ENCODE measurements around the gene KRTAP5-3.

The KRTAP5-3 gene

GRCh38 chr11:1652026-1652425 lies 43.8 kb upstream of the KRTAP5-3 start:
- Histone ChIP-seq H3K9me3 (ENCODE audit: severe bottlenecking) (no peaks in the 10 kb centered on the region), H3K4me3 (ENCODE audit: severe bottlenecking) (no peak overlapping the region), H3K4me1 (ENCODE audit: insufficient read depth, poor library complexity, severe bottlenecking) (peaks cover 6% of the 10 kb centered on the region), H3K36me3 (ENCODE audit: low read depth) (no peaks in the 10 kb centered on the region), H3K27me3 (ENCODE audit: insufficient read depth, poor library complexity, severe bottlenecking) (no peaks in the 10 kb centered on the region), H3K27ac (ENCODE audit: poor library complexity, severe bottlenecking) (no peak overlapping the region)
- TF ChIP-seq CTCF (IDR thresholded peaks at IDR 0.05; ENCODE audit: poor library complexity, severe bottlenecking): no peak
- DNase-seq (ENCODE audit: low spot score) (no peak), ATAC-seq (ENCODE audit: low read depth) (no peak)

- DNase-seq (ENCODE audit: low spot score) (no peak), ATAC-seq (ENCODE audit: low read depth) (no peak)
- no peaks in the 10 kb centered on the region for H3K36me3 ChIP-seq (ENCODE audit: low read depth)
- no peaks in the 10 kb centered on the region for H3K9me3 ChIP-seq (ENCODE audit: severe bottlenecking)
- no peak overlapping the region for H3K27ac ChIP-seq (ENCODE audit: poor library complexity, severe bottlenecking)
- H3K4me1 ChIP-seq (ENCODE audit: insufficient read depth, poor library complexity, severe bottlenecking): peaks cover 6% of the 10 kb centered on the region
- H3K27me3 ChIP-seq (ENCODE audit: insufficient read depth, poor library complexity, severe bottlenecking): no peaks in the 10 kb centered on the region
- TF ChIP-seq CTCF (IDR thresholded peaks at IDR 0.05; ENCODE audit: poor library complexity, severe bottlenecking): no peak
- no peak overlapping the region for H3K4me3 ChIP-seq (ENCODE audit: severe bottlenecking)
Measured at GRCh38 chr11:1651411-1651980, 43.2 kb upstream of the KRTAP5-3 start.

GRCh38 chr11:1650918-1651262 lies 42.6 kb upstream of the KRTAP5-3 start:
- no peak for ATAC-seq (ENCODE audit: low read depth)
- Histone ChIP-seq H3K27ac (ENCODE audit: poor library complexity, severe bottlenecking) (no peak overlapping the region), H3K4me1 (ENCODE audit: insufficient read depth, poor library complexity, severe bottlenecking) (peaks cover 6% of the 10 kb centered on the region), H3K36me3 (ENCODE audit: low read depth) (no peaks in the 10 kb centered on the region), H3K4me3 (ENCODE audit: severe bottlenecking) (no peak overlapping the region), H3K9me3 (ENCODE audit: severe bottlenecking) (no peaks in the 10 kb centered on the region), H3K27me3 (ENCODE audit: insufficient read depth, poor library complexity, severe bottlenecking) (no peaks in the 10 kb centered on the region)
- no peak for TF ChIP-seq CTCF (IDR thresholded peaks at IDR 0.05; ENCODE audit: poor library complexity, severe bottlenecking)
- no peak for DNase-seq (ENCODE audit: low spot score)

- DNase-seq (ENCODE audit: low spot score): no peak
- Histone ChIP-seq H3K27ac (ENCODE audit: poor library complexity, severe bottlenecking) (no peak overlapping the region), H3K36me3 (ENCODE audit: low read depth) (no peaks in the 10 kb centered on the region), H3K27me3 (ENCODE audit: insufficient read depth, poor library complexity, severe bottlenecking) (no peaks in the 10 kb centered on the region), H3K4me1 (ENCODE audit: insufficient read depth, poor library complexity, severe bottlenecking) (peaks cover 6% of the 10 kb centered on the region), H3K9me3 (ENCODE audit: severe bottlenecking) (no peaks in the 10 kb centered on the region), H3K4me3 (ENCODE audit: severe bottlenecking) (no peak overlapping the region)
- TF ChIP-seq CTCF (IDR thresholded peaks at IDR 0.05; ENCODE audit: poor library complexity, severe bottlenecking): no peak
- ATAC-seq (ENCODE audit: low read depth): no peak
Measured at GRCh38 chr11:1650034-1650917, 42.0 kb upstream of the KRTAP5-3 start.
